GM23338 (cell line): ENCODE results near the gene KLHL25.

Source experiments
- POLR2AphosphoS5 ChIP-seq: IDR thresholded peaks from 2 replicates; pipeline ENCODE4 v1.6.1; 2016; ENCODE audit warnings: antibody characterized with exemption, low read depth
- ZNF331 ChIP-seq: fragments of 250-450 bp; sonication (Bioruptor Pico); IDR thresholded peaks from 2 replicates; pipeline ENCODE4 v1.5.0; 2020; ENCODE audit warnings: low read depth, mild to moderate bottlenecking, moderate library complexity
- TF ChIP-seq, protein P1 (sequence below), 2 experiments: fragments of 200-600 bp in 1 of 2; sonication (generic) in 1 of 2; conservative IDR thresholded peaks; 2 replicates each; pipeline versions ENCODE4 v1.5.1 to v1.6.1; 2016 to 2017; ENCODE audit warnings: antibody characterized with exemption in 2 of 2, low read depth in 2 of 2, mild to moderate bottlenecking in 2 of 2, moderate library complexity in 1 of 2

DNA sequence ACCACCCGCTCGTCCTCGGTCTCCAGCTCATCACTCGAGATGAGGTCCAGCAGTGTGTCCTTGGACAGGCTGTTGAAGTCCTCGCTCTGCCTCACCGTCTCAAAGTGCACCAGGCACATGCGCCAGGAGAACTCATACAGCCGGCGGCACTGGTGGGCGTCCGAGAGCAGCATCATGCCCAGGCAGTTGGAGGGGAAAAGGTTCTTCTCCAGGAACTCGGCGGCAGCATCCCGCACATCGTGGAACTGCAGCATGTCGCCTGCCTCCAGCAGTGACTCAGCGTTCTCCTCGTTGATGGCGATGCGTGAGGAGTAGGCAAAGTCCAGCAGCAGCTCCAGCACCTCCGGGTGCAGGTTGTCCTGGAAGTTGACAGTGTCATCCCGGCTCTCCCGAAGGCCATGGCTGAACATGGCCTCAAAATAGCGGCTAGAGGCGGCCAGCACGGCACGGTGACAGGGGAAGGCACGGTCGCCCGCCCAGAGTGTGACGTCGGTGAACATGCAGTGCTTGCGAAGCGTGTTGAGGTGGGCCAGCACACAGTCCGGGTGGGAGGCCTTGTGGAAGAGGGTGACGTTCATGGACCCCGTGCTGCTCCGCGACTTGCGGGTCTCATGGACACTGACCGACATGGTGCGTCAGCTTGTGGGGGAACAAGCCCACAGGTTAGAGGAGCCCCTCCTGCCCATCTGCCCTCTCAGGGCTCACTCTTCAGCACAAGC is 25.4 kb downstream of the KLHL25 start:
- TF ChIP-seq POLR2AphosphoS5 = no peak
- TF ChIP-seq, protein P1, sequence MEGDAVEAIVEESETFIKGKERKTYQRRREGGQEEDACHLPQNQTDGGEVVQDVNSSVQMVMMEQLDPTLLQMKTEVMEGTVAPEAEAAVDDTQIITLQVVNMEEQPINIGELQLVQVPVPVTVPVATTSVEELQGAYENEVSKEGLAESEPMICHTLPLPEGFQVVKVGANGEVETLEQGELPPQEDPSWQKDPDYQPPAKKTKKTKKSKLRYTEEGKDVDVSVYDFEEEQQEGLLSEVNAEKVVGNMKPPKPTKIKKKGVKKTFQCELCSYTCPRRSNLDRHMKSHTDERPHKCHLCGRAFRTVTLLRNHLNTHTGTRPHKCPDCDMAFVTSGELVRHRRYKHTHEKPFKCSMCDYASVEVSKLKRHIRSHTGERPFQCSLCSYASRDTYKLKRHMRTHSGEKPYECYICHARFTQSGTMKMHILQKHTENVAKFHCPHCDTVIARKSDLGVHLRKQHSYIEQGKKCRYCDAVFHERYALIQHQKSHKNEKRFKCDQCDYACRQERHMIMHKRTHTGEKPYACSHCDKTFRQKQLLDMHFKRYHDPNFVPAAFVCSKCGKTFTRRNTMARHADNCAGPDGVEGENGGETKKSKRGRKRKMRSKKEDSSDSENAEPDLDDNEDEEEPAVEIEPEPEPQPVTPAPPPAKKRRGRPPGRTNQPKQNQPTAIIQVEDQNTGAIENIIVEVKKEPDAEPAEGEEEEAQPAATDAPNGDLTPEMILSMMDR (conservative IDR thresholded peaks at IDR 0.05; ENCODE audit: low read depth in 2 of 2) = no peak
- TF ChIP-seq ZNF331 (CRISPR knock-in tag) = no peak
